Fibroblast of lung (primary cell): Measurements from ENCODE around the gene SHPK. TPM values are rescaled to one million over a fixed set of nuclear protein-coding genes. Genes with fewer than 3 reads are reported as not detected.
"Not testable (repeated sequence)": the region's sequence is repeated elsewhere in the genome, so short reads cannot be mapped to it uniquely, and the experiment has no call there.

ENCODE experiments used
- DNase-seq, 2 donors: peaks; one replicate each; pipeline versions ENCODE4 v3.0.0 to v3.0.0-alpha.2; 2010; ENCODE audit warnings: low read depth in 2 of 2
- H2AFZ ChIP-seq: 2 replicates; pipeline ENCODE4 v1.5.1; 2012; ENCODE audit warnings: low read length, control low read depth, inconsistent platforms
- H3K27ac ChIP-seq: 2 replicates; pipeline ENCODE4 v1.5.1; 2011; ENCODE audit warnings: low read length, control low read depth; ENCODE audit not compliant: insufficient read depth
- H3K27me3 ChIP-seq: 2 replicates; pipeline ENCODE4 v1.5.1; 2011; ENCODE audit warnings: mild to moderate bottlenecking, low read length; ENCODE audit not compliant: control insufficient read depth, insufficient read depth
- H3K36me3 ChIP-seq: 2 replicates; pipeline ENCODE4 v1.5.1; 2011; ENCODE audit warnings: low read length; ENCODE audit not compliant: control insufficient read depth, insufficient read depth
- H3K4me1 ChIP-seq: 2 replicates; pipeline ENCODE4 v1.5.1; 2011; ENCODE audit warnings: low read length; ENCODE audit not compliant: control insufficient read depth, insufficient read depth; ENCODE audit errors: extremely low read depth
- H3K4me2 ChIP-seq: 2 replicates; pipeline ENCODE4 v1.5.1; 2011; ENCODE audit warnings: low read length, control low read depth; ENCODE audit not compliant: insufficient read depth; ENCODE audit errors: extremely low read depth
- H3K4me3 ChIP-seq, 4 experiments: fragments of 200-600 bp in 1 of 4; sonication (generic) in 1 of 4; replicated peaks in 1 of 4; 2 replicates each; pipeline ENCODE4 v1.5.1; 2011 to 2016; ENCODE audit warnings: low read length in 4 of 4, low read depth in 3 of 4, mild to moderate bottlenecking in 3 of 4, control low read depth in 2 of 4, inconsistent platforms in 1 of 4, mixed read lengths in 1 of 4; ENCODE audit not compliant: insufficient read depth in 1 of 4; ENCODE audit errors: control extremely low read depth in 1 of 4
- H3K79me2 ChIP-seq: 2 replicates; pipeline ENCODE4 v1.5.1; 2012; ENCODE audit warnings: mild to moderate bottlenecking, low read length, inconsistent platforms; ENCODE audit not compliant: control insufficient read depth, insufficient read depth
- H3K9ac ChIP-seq: 2 replicates; pipeline ENCODE4 v1.5.1; 2011; ENCODE audit warnings: mild to moderate bottlenecking, low read length, control low read depth; ENCODE audit not compliant: insufficient read depth
- H3K9me3 ChIP-seq: 2 replicates; pipeline ENCODE4 v1.5.1; 2012; ENCODE audit warnings: low read depth, low read length; ENCODE audit not compliant: control insufficient read depth, insufficient read depth
- H4K20me1 ChIP-seq: 2 replicates; pipeline ENCODE4 v1.5.1; 2011; ENCODE audit warnings: low read length; ENCODE audit not compliant: control insufficient read depth, insufficient read depth; ENCODE audit errors: extremely low read depth
- EZH2 ChIP-seq: IDR thresholded peaks from 2 replicates; pipeline ENCODE4 v1.5.1; 2012; ENCODE audit warnings: low read length, control low read depth, mild to moderate bottlenecking; ENCODE audit errors: missing control alignments
- polyA plus RNA-seq, 2 donors: library from polyadenylated mRNA; depleted of rRNA in 1 of 2; stranded (reverse) in 1 of 2; unstranded in 1 of 2; fragments of >200 nt; gene quantifications; 2 replicates each; pipeline ENCODE4 v1.2.1, GENCODE V29; 2011 to 2012; ENCODE audit warnings: missing spikeins in 1 of 2
- total RNA-seq: library from RNA; depleted of rRNA; stranded (reverse); fragments of >200 nt; gene quantifications from 2 replicates; pipeline ENCODE4 v1.2.1, GENCODE V29; 2014
- TF ChIP-seq, protein P1 (sequence below), 2 donors: IDR thresholded peaks in 1 of 2; conservative IDR thresholded peaks in 1 of 2; 1 replicate in 1 of 2; 2 replicates in 1 of 2; pipeline ENCODE4 v1.5.1; 2011 to 2012; ENCODE audit warnings: low read length in 2 of 2, control low read depth in 1 of 2, inconsistent platforms in 1 of 2, low read depth in 1 of 2, mild to moderate bottlenecking in 1 of 2

The SHPK gene
- total and polyA plus RNA-seq, 2 donors (not counting 1 experiment from before 2014, with no cell fraction given): 7.2 to 8.9 TPM

DNA sequence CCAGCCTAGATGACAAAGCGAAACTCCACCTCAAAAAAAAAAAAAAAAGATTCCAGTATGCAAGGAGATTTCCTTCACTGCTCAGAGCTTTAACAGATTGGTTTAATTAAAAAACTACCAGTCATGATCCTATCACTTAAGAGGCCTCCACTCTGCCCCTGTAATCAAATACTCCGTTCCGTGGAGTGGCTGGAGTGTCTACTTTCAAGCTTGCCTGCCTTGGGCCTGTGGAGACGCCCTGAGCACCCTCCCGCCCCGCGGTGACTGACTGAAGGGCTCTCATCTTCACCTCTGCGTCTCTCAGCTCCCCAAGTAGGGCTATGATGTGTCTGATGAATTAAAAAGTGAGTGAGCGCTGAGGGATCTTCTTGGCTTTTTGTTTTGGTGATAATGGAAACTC lies 53.1 kb downstream of the SHPK start:
- TF ChIP-seq, protein P1, sequence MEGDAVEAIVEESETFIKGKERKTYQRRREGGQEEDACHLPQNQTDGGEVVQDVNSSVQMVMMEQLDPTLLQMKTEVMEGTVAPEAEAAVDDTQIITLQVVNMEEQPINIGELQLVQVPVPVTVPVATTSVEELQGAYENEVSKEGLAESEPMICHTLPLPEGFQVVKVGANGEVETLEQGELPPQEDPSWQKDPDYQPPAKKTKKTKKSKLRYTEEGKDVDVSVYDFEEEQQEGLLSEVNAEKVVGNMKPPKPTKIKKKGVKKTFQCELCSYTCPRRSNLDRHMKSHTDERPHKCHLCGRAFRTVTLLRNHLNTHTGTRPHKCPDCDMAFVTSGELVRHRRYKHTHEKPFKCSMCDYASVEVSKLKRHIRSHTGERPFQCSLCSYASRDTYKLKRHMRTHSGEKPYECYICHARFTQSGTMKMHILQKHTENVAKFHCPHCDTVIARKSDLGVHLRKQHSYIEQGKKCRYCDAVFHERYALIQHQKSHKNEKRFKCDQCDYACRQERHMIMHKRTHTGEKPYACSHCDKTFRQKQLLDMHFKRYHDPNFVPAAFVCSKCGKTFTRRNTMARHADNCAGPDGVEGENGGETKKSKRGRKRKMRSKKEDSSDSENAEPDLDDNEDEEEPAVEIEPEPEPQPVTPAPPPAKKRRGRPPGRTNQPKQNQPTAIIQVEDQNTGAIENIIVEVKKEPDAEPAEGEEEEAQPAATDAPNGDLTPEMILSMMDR (conservative IDR thresholded peaks at IDR 0.05 in 1 of 2, IDR thresholded peaks at IDR 0.05 in 1 of 2; ENCODE audit: low read depth in 1 of 2, low read length in 2 of 2): no peak
- no peak for TF ChIP-seq EZH2
- Histone ChIP-seq H3K36me3 (peaks cover 5% of the 10 kb centered on the region), H4K20me1 (no peaks in the 10 kb centered on the region), H3K79me2 (no peaks in the 10 kb centered on the region), H3K4me2 (no peak overlapping the region), H2AFZ (no peak overlapping the region), H3K4me1 (no peaks in the 10 kb centered on the region), H3K9me3 (no peaks in the 10 kb centered on the region), H3K9ac (no peak overlapping the region), H3K27me3 (no peaks in the 10 kb centered on the region), H3K4me3 (no peak overlapping the region), H3K27ac (no peak overlapping the region)
- DNase-seq: no peak

- H3K4me3 ChIP-seq, DNase-seq, H3K27ac ChIP-seq, H2AFZ ChIP-seq, H3K79me2 ChIP-seq, H3K9ac ChIP-seq, H3K4me2 ChIP-seq, H3K4me1 ChIP-seq, H3K27me3 ChIP-seq, H3K36me3 ChIP-seq, H4K20me1 ChIP-seq, H3K9me3 ChIP-seq: not testable (repeated sequence)
These were observed 57.4 kb downstream of the SHPK start for GRCh38 chr17:3578667-3579066.

- no peak for TF ChIP-seq EZH2
- TF ChIP-seq, protein P1 (conservative IDR thresholded peaks at IDR 0.05 in 1 of 2, IDR thresholded peaks at IDR 0.05 in 1 of 2; ENCODE audit: low read depth in 1 of 2, low read length in 2 of 2): no peak
- Histone ChIP-seq H3K36me3 (peaks cover 2% of the 10 kb centered on the region), H3K4me1 (no peaks in the 10 kb centered on the region), H3K4me3 (no peak overlapping the region), H3K27ac (no peak overlapping the region), H3K9me3 (no peaks in the 10 kb centered on the region), H3K27me3 (no peaks in the 10 kb centered on the region), H3K4me2 (no peak overlapping the region), H4K20me1 (no peaks in the 10 kb centered on the region), H2AFZ (no peak overlapping the region), H3K9ac (no peak overlapping the region), H3K79me2 (no peaks in the 10 kb centered on the region)
- no peak for DNase-seq
These were observed 59.1 kb downstream of the SHPK start for GRCh38 chr17:3576970-3577369.
